Astrocyte (in vitro differentiated cells and primary cell): ENCODE measurements around the gene PARVB. TPM values are rescaled to one million over a fixed set of nuclear protein-coding genes. Genes with fewer than 3 reads are reported as not detected.

Experiments
- DNase-seq: peaks from one replicate; pipeline ENCODE4 v3.0.0-alpha.2; 2010; ENCODE audit warnings: low read depth
- FAIRE-seq: peaks from 2 replicates; lab custom pipeline; 2011; peaks lifted over from hg19 to GRCh38; lab: Jason Lieb, UNC
- H2AFZ ChIP-seq: 2 replicates; pipeline ENCODE4 v1.6.0; 2012; ENCODE audit warnings: low read depth, low read length, inconsistent platforms
- H3K27ac ChIP-seq: 2 replicates; pipeline ENCODE4 v1.5.1; 2011; ENCODE audit warnings: low read depth, low read length, inconsistent platforms
- H3K27me3 ChIP-seq: 2 replicates; pipeline ENCODE4 v1.6.0; 2011; ENCODE audit warnings: low read length, inconsistent platforms; ENCODE audit not compliant: insufficient read depth
- H3K36me3 ChIP-seq: 2 replicates; pipeline ENCODE4 v1.5.1; 2011; ENCODE audit warnings: low read length, inconsistent platforms; ENCODE audit not compliant: insufficient read depth
- H3K4me1 ChIP-seq: 2 replicates; pipeline ENCODE4 v1.5.1; 2011; ENCODE audit warnings: low read length, inconsistent platforms; ENCODE audit not compliant: insufficient read depth
- H3K4me2 ChIP-seq: 2 replicates; pipeline ENCODE4 v1.6.0; 2012; ENCODE audit warnings: low read length, inconsistent platforms
- H3K4me3 ChIP-seq: 2 replicates; pipeline ENCODE4 v1.5.1; 2011; ENCODE audit warnings: low read depth, mild to moderate bottlenecking, low read length, inconsistent platforms; ENCODE audit not compliant: insufficient read depth
- H3K79me2 ChIP-seq: 2 replicates; pipeline ENCODE4 v1.6.0; 2012; ENCODE audit warnings: mild to moderate bottlenecking, low read length, inconsistent platforms; ENCODE audit not compliant: insufficient read depth
- H3K9ac ChIP-seq: 2 replicates; pipeline ENCODE4 v1.6.0; 2012; ENCODE audit warnings: mild to moderate bottlenecking, low read length, inconsistent platforms
- H3K9me3 ChIP-seq: 2 replicates; pipeline ENCODE4 v1.5.1; 2012; ENCODE audit warnings: low read depth, mild to moderate bottlenecking, low read length, inconsistent platforms; ENCODE audit not compliant: insufficient read depth
- H4K20me1 ChIP-seq: 2 replicates; pipeline ENCODE4 v1.6.0; 2012; ENCODE audit warnings: low read length, inconsistent platforms; ENCODE audit not compliant: insufficient read depth
- H3K27ac Mint-ChIP-seq: one replicate; pipeline ENCODE4 v1.8.0; 2021; ENCODE audit warnings: mild to moderate bottlenecking, mixed read lengths; ENCODE audit not compliant: unreplicated experiment
- H3K27me3 Mint-ChIP-seq: one replicate; pipeline ENCODE4 v1.8.0; 2021; ENCODE audit warnings: low read depth, mixed read lengths; ENCODE audit not compliant: unreplicated experiment
- H3K36me3 Mint-ChIP-seq: one replicate; pipeline ENCODE4 v1.8.0; 2021; ENCODE audit warnings: low read depth, mixed read lengths; ENCODE audit not compliant: unreplicated experiment
- H3K4me1 Mint-ChIP-seq: one replicate; pipeline ENCODE4 v1.8.0; 2021; ENCODE audit warnings: low read depth, mixed read lengths; ENCODE audit not compliant: unreplicated experiment
- H3K4me3 Mint-ChIP-seq: one replicate; pipeline ENCODE4 v1.8.0; 2021; ENCODE audit warnings: mild to moderate bottlenecking, moderate library complexity, mixed read lengths; ENCODE audit not compliant: unreplicated experiment
- H3K9me3 Mint-ChIP-seq: one replicate; pipeline ENCODE4 v1.8.0; 2021; ENCODE audit warnings: mild to moderate bottlenecking, mixed read lengths; ENCODE audit not compliant: unreplicated experiment
- EZH2 ChIP-seq: IDR thresholded peaks from 2 replicates; pipeline ENCODE4 v1.6.1; 2012; ENCODE audit warnings: mild to moderate bottlenecking, low read length, inconsistent platforms; ENCODE audit not compliant: insufficient read depth
- total RNA-seq: library from RNA; stranded (reverse); gene quantifications from 2 replicates; pipeline ENCODE4 v1.2.1, GENCODE V29; 2021
- TF ChIP-seq, protein P1 (sequence below): IDR thresholded peaks from 2 replicates; pipeline ENCODE4 v1.5.1; 2011; ENCODE audit warnings: low read depth, mild to moderate bottlenecking, inconsistent platforms, low read length, moderate library complexity; ENCODE audit not compliant: insufficient read depth

Gene PARVB
- total RNA-seq, 1 donor from 2014 or later: 22.0 TPM

DNA sequence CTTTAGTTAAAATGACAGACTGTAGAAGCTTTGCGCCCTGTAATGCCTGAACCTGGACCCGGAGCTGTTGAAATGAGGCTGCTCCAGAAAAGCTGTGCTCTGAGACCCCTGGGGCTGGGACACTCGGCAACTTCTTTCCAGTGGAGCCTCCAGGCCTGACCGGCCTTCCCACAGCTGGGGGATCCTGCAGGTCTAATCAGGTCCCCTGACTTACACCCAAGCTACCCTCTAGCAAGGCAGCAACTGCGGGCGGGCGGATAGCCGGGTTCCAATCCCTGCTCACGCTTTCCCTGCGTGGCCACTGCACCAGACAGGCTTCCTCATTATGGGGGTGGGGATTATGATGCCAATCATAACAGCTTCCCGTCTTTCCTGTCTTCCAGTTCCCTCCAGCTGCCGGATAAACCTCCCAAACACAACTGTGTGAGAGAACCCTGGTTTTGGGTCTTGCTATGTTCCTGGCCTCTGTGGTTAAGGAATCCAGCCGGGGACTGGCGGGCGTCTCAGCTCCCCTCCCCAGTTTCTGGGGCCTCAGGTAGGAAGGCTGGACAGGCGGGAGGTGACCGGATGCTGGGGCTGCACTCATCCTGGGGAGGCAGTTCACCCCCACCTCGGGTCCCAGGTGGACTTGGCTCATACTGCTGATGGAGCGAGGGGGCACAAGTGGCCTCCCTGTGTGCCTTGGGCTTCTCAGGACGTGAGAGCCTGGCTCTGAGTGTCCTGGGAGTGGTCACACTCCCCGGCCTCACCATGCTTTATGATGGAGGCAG lies 195.2 kb downstream of the PARVB start:
- H3K9me3 ChIP-seq: no peaks in the 10 kb centered on the region
- H3K36me3 ChIP-seq: no peaks in the 10 kb centered on the region
- H3K4me3 ChIP-seq: no peak overlapping the region
- H3K4me1 ChIP-seq: no peaks in the 10 kb centered on the region
- no peak for DNase-seq
- Mint-ChIP-seq H3K4me3 (no peak overlapping the region), H3K36me3 (peaks cover 7% of the 10 kb centered on the region), H3K9me3 (peaks cover 9% of the 10 kb centered on the region), H3K4me1 (no peaks in the 10 kb centered on the region), H3K27ac (no peak overlapping the region), H3K27me3 (peaks cover 26% of the 10 kb centered on the region)
- H4K20me1 ChIP-seq: no peaks in the 10 kb centered on the region
- FAIRE-seq: no peak
- H3K27me3 ChIP-seq: peaks cover 10% of the 10 kb centered on the region
- H3K79me2 ChIP-seq: no peaks in the 10 kb centered on the region
- H2AFZ ChIP-seq: no peak overlapping the region
- no peak overlapping the region for H3K4me2 ChIP-seq
- TF ChIP-seq EZH2: no peak
- TF ChIP-seq, protein P1, sequence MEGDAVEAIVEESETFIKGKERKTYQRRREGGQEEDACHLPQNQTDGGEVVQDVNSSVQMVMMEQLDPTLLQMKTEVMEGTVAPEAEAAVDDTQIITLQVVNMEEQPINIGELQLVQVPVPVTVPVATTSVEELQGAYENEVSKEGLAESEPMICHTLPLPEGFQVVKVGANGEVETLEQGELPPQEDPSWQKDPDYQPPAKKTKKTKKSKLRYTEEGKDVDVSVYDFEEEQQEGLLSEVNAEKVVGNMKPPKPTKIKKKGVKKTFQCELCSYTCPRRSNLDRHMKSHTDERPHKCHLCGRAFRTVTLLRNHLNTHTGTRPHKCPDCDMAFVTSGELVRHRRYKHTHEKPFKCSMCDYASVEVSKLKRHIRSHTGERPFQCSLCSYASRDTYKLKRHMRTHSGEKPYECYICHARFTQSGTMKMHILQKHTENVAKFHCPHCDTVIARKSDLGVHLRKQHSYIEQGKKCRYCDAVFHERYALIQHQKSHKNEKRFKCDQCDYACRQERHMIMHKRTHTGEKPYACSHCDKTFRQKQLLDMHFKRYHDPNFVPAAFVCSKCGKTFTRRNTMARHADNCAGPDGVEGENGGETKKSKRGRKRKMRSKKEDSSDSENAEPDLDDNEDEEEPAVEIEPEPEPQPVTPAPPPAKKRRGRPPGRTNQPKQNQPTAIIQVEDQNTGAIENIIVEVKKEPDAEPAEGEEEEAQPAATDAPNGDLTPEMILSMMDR: no peak
- no peak overlapping the region for H3K27ac ChIP-seq
- H3K9ac ChIP-seq: no peak overlapping the region

DNA sequence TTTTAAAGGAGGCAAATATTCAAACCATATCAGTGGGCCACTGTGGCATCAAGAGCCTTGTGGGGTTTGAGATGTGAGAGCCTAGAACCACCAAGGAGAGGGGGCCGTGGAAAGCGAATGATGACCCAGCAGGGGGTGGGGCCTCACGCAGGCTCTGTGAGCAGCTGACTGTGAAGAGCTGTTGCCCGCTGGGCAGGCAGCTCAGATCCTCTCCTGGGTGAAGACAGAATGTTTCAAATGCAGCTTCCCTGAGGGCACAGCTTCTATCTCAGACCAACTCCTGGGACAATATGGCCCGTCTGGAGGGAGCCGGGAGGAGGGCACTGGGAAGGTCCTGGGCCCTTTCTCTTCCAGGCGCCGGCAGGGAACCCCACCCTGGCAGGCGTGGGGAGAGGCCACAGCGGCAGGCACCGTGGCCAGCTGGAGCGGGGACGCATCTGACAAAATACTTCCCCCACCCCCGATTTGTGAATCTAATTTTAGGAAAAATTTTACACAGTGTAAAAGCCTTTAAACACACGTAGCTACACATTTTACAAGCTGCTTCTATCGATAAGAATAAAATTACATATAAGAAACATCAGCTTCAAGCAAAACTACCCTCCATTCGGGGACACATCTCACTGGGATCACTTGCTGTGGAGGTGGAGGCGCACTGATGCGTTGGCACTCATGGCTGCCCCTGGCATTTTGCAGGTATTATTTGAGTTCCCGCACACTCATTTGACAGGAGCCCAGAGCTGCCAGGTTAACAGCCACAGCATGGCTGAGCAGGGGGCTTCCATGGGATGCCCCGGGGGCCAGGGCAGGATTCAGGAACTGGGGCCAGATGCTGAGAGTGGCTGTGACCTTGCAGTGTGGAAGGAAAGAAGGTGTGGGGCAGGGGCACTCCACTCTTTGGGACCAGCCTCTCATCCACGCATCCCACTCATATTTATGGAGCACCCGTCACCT lies 196.9 kb downstream of the PARVB start:
- Mint-ChIP-seq H3K4me3 (no peak overlapping the region), H3K9me3 (peaks cover 11% of the 10 kb centered on the region), H3K36me3 (peaks cover 7% of the 10 kb centered on the region), H3K27me3 (peaks cover 41% of the 10 kb centered on the region), H3K27ac (no peak overlapping the region), H3K4me1 (no peaks in the 10 kb centered on the region)
- FAIRE-seq (no peak), DNase-seq (no peak)
- peaks cover 11% of the 10 kb centered on the region for H3K27me3 ChIP-seq
- no peaks in the 10 kb centered on the region for H3K36me3 ChIP-seq
- TF ChIP-seq, protein P1: no peak
- TF ChIP-seq EZH2: no peak
- no peak overlapping the region for H2AFZ ChIP-seq
- H3K9ac ChIP-seq: no peak overlapping the region
- H4K20me1 ChIP-seq: no peaks in the 10 kb centered on the region
- H3K79me2 ChIP-seq: no peaks in the 10 kb centered on the region
- H3K9me3 ChIP-seq: no peaks in the 10 kb centered on the region
- no peak overlapping the region for H3K4me3 ChIP-seq
- H3K4me1 ChIP-seq: no peaks in the 10 kb centered on the region
- no peak overlapping the region for H3K4me2 ChIP-seq
- H3K27ac ChIP-seq: no peak overlapping the region
